Stimulated activated CD8-positive, alpha-beta memory T cell treated with anti-CD3 and anti-CD28 coated beads, Interleukin-12 subunit alpha, Interleukin-12 subunit beta, amount 100 ng/mL, for 4 hours (primary cell): ENCODE results near the gene KRTAP15-1.

ENCODE experiments used
- DNase-seq: peaks from one replicate; pipeline ENCODE4 v3.0.0-alpha.2; 2020; ENCODE audit warnings: low read depth

Gene KRTAP15-1

GRCh38 chr21:30487336-30487735 is 47.3 kb downstream of the KRTAP15-1 start, which contains the start of gene KRTAP19-2:
KRTAP19-2 (minus strand) TSS chr21:30487436; CDS start chr21:30487348, 88 bp downstream.
- DNase-seq = no peak
